H9 (cell line): ENCODE results near the gene SGSM2. TPM values are rescaled to one million over a fixed set of nuclear protein-coding genes. Genes with fewer than 3 reads are reported as not detected.

Experiments
- DNase-seq: peaks from one replicate; pipeline ENCODE4 v3.0.0-alpha.2; 2017
- H2AFZ ChIP-seq: one replicate; pipeline ENCODE4 v1.6.1; 2013; ENCODE audit warnings: mild to moderate bottlenecking, low read length, control low read depth, moderate library complexity
- H2AK5ac ChIP-seq: 2 replicates; pipeline ENCODE4 v1.6.1; 2013; ENCODE audit warnings: low read length, control low read depth, mixed read lengths; ENCODE audit not compliant: insufficient read length
- H2BK120ac ChIP-seq: one replicate; pipeline ENCODE4 v1.6.1; 2013; ENCODE audit warnings: low read depth, mild to moderate bottlenecking, low read length, control low read depth, inconsistent platforms; ENCODE audit not compliant: poor library complexity, severe bottlenecking
- H2BK12ac ChIP-seq: 2 replicates; pipeline ENCODE4 v1.6.1; 2013; ENCODE audit warnings: low read length, control low read depth, mixed read lengths, low read depth; ENCODE audit not compliant: insufficient read length
- H2BK15ac ChIP-seq: 2 replicates; pipeline ENCODE4 v1.6.1; 2013; ENCODE audit warnings: low read depth, low read length, control low read depth
- H2BK20ac ChIP-seq: one replicate; pipeline ENCODE4 v1.6.1; 2013; ENCODE audit warnings: low read depth, mild to moderate bottlenecking, low read length, control low read depth, inconsistent platforms; ENCODE audit not compliant: poor library complexity, severe bottlenecking
- H2BK5ac ChIP-seq: 2 replicates; pipeline ENCODE4 v1.6.1; 2013; ENCODE audit warnings: low read length, control low read depth, mixed read lengths; ENCODE audit not compliant: insufficient read length
- H3K14ac ChIP-seq: 2 replicates; pipeline ENCODE4 v1.6.1; 2013; ENCODE audit warnings: low read length, control low read depth; ENCODE audit not compliant: insufficient read depth
- H3K18ac ChIP-seq: 2 replicates; pipeline ENCODE4 v1.6.1; 2013; ENCODE audit warnings: low read depth, mild to moderate bottlenecking, mixed read lengths, low read length, control low read depth; ENCODE audit not compliant: insufficient read length
- H3K23ac ChIP-seq: 2 replicates; pipeline ENCODE4 v1.6.1; 2013; ENCODE audit warnings: low read length, control low read depth, mixed read lengths, low read depth; ENCODE audit not compliant: insufficient read length
- H3K23me2 ChIP-seq: 2 replicates; pipeline ENCODE4 v1.6.1; 2013; ENCODE audit warnings: low read depth, mild to moderate bottlenecking, mixed read lengths, low read length, control low read depth; ENCODE audit not compliant: insufficient read length, poor library complexity, severe bottlenecking
- H3K27ac ChIP-seq: 2 replicates; pipeline ENCODE4 v1.5.1; 2013; ENCODE audit warnings: low read length, control low read depth, mixed read lengths, low read depth; ENCODE audit not compliant: insufficient read length
- H3K27me3 ChIP-seq: 2 replicates; pipeline ENCODE4 v1.6.1; 2013; ENCODE audit warnings: low read length, control low read depth, inconsistent platforms; ENCODE audit not compliant: insufficient read depth
- H3K4ac ChIP-seq: 2 replicates; pipeline ENCODE4 v1.6.1; 2013; ENCODE audit warnings: low read depth, mild to moderate bottlenecking, control low read depth, inconsistent platforms, low read length, moderate library complexity
- H3K4me1 ChIP-seq: 2 replicates; pipeline ENCODE4 v1.6.1; 2013; ENCODE audit warnings: low read length, control low read depth, inconsistent platforms; ENCODE audit not compliant: insufficient read depth
- H3K4me2 ChIP-seq: 2 replicates; pipeline ENCODE4 v1.6.1; 2013; ENCODE audit warnings: low read length, control low read depth, mixed read lengths; ENCODE audit not compliant: insufficient read length, insufficient read depth
- H3K56ac ChIP-seq: 2 replicates; pipeline ENCODE4 v1.6.1; 2013; ENCODE audit warnings: low read depth, mild to moderate bottlenecking, mixed read lengths, low read length, control low read depth; ENCODE audit not compliant: insufficient read length
- H3K79me1 ChIP-seq: 2 replicates; pipeline ENCODE4 v1.6.1; 2013; ENCODE audit warnings: low read depth, mild to moderate bottlenecking, moderate library complexity, low read length, control low read depth, inconsistent platforms; ENCODE audit not compliant: insufficient read depth, poor library complexity, severe bottlenecking
- H3K79me2 ChIP-seq: 2 replicates; pipeline ENCODE4 v1.6.1; 2013; ENCODE audit warnings: low read length, control low read depth, inconsistent platforms; ENCODE audit not compliant: insufficient read depth
- H3K9ac ChIP-seq: 2 replicates; pipeline ENCODE4 v1.6.1; 2013; ENCODE audit warnings: low read length, control low read depth, mixed read lengths; ENCODE audit not compliant: insufficient read length; ENCODE audit errors: extremely low read depth
- H3K9me3 ChIP-seq: one replicate; pipeline ENCODE4 v1.6.1; 2013; ENCODE audit warnings: low read depth, low read length, inconsistent platforms; ENCODE audit not compliant: control insufficient read depth
- H3T11ph ChIP-seq: one replicate; pipeline ENCODE4 v1.6.1; 2013; ENCODE audit warnings: mild to moderate bottlenecking, low read length, control low read depth, inconsistent platforms
- H4K20me1 ChIP-seq: one replicate; pipeline ENCODE4 v1.6.1; 2013; ENCODE audit not compliant: control insufficient read depth, insufficient read length, insufficient read depth
- H4K5ac ChIP-seq: 2 replicates; pipeline ENCODE4 v1.6.1; 2013; ENCODE audit warnings: low read depth, mild to moderate bottlenecking, mixed read lengths, low read length, control low read depth; ENCODE audit not compliant: insufficient read length
- H4K8ac ChIP-seq: replicated peaks from 2 replicates; pipeline ENCODE4 v1.6.1; 2013; ENCODE audit warnings: low read length, control low read depth, mixed read lengths, low read depth; ENCODE audit not compliant: insufficient read length
- H4K91ac ChIP-seq: 2 replicates; pipeline ENCODE4 v1.6.1; 2013; ENCODE audit warnings: low read depth, mild to moderate bottlenecking, moderate library complexity, mixed read lengths, low read length, control low read depth; ENCODE audit not compliant: insufficient read length
- H3K27ac Mint-ChIP-seq, 3 experiments: 2 replicates in 2 of 3; 3 replicates in 1 of 3; pipeline ENCODE4 v1.8.0; 2020 to 2021; ENCODE audit warnings: mixed read lengths in 3 of 3, mild to moderate bottlenecking in 1 of 3, moderate library complexity in 1 of 3
- H3K27me3 Mint-ChIP-seq: 2 replicates; pipeline ENCODE4 v1.8.0; 2021; ENCODE audit warnings: low read depth, mild to moderate bottlenecking, moderate library complexity, mixed read lengths
- H3K36me3 Mint-ChIP-seq, 3 experiments: 2 replicates in 2 of 3; 3 replicates in 1 of 3; pipeline ENCODE4 v1.8.0; 2020 to 2021; ENCODE audit warnings: low read depth in 3 of 3, mixed read lengths in 3 of 3; ENCODE audit not compliant: insufficient read depth in 1 of 3
- H3K4me1 Mint-ChIP-seq, 2 experiments: 2 replicates each; pipeline ENCODE4 v1.8.0; 2020; ENCODE audit warnings: mixed read lengths in 2 of 2
- H3K4me3 Mint-ChIP-seq, 2 experiments: 2 replicates in 1 of 2; 3 replicates in 1 of 2; pipeline ENCODE4 v1.8.0; 2020 to 2021; ENCODE audit warnings: mild to moderate bottlenecking in 2 of 2, mixed read lengths in 2 of 2, moderate library complexity in 1 of 2
- H3K9me3 Mint-ChIP-seq, 2 experiments: 2 replicates in 1 of 2; 3 replicates in 1 of 2; pipeline ENCODE4 v1.8.0; 2020; ENCODE audit warnings: mild to moderate bottlenecking in 2 of 2, mixed read lengths in 2 of 2, moderate library complexity in 1 of 2
- CTCF ChIP-seq: fragments of 200-600 bp; sonication (generic); conservative IDR thresholded peaks from 3 replicates; pipeline ENCODE4 v1.8.0; 2021; ENCODE audit warnings: antibody characterized with exemption, mild to moderate bottlenecking
- WGBS: extraction: QIAGEN DNeasy Blood & Tissue Kit; methylation state at CpG from one replicate; pipeline ENCODE4 v1.1.7; 2013; ENCODE audit warnings: missing lambda C conversion rate, low lambda C conversion rate, mixed read lengths; ENCODE audit not compliant: insufficient read length; ENCODE audit errors: extremely low coverage; 5-methylcytosine and 5-hydroxymethylcytosine counted together
- total RNA-seq: library from RNA; stranded (reverse); gene quantifications from 2 replicates; pipeline ENCODE4 v1.2.1, GENCODE V29; 2021

Gene SGSM2
- total RNA-seq, 1 experiment from 2014 or later, result 45.6 TPM

- peaks cover 5% of the 10 kb centered on the region for H3K27me3 Mint-ChIP-seq
- no peaks in the 10 kb centered on the region; a peak in 2 of 5 replicates for H3K9me3 Mint-ChIP-seq
- Histone ChIP-seq H2AK5ac (no peak overlapping the region), H3K56ac (no peak overlapping the region), H4K20me1 (no peaks in the 10 kb centered on the region), H2AFZ (no peak overlapping the region), H4K5ac (peak overlapping the region; percentile 7), H2BK15ac (no peak overlapping the region), H3K14ac (peak overlapping the region; percentile 90; the same call in 1 of the 2 replicates), H2BK12ac (no peak overlapping the region), H3K18ac (peak overlapping the region; percentile 74), H3K79me1 (no peaks in the 10 kb centered on the region), H3K23me2 (peaks cover 22% of the 10 kb centered on the region), H2BK5ac (no peak overlapping the region), H3K23ac (no peak overlapping the region), H4K91ac (no peak overlapping the region), H3K9me3 (no peaks in the 10 kb centered on the region), H4K8ac (no peak overlapping the region), H2BK20ac (no peak overlapping the region), H2BK120ac (peak overlapping the region; percentile 25), H3K27ac (peak overlapping the region; percentile 71), H3K27me3 (no peaks in the 10 kb centered on the region), H3K4ac (no peak overlapping the region; the same call in 1 of the 2 replicates), H3K79me2 (peaks cover 2% of the 10 kb centered on the region; the same call in 1 of the 2 replicates), H3K4me1 (peaks cover 11% of the 10 kb centered on the region; the same call in 1 of the 2 replicates), H3K4me2 (peak overlapping the region; percentile 65), H3K9ac (peak overlapping the region; percentile 70), H3T11ph (no peak overlapping the region)
- peaks cover 36 to 51% of the 10 kb centered on the region in 2 experiments for H3K4me1 Mint-ChIP-seq
- peak overlapping the region; percentile 91 to 96 for H3K4me3 Mint-ChIP-seq
- no peaks in the 10 kb centered on the region for H3K36me3 Mint-ChIP-seq
- peak; percentile 89 for DNase-seq
- H3K27ac Mint-ChIP-seq, result peak overlapping the region; percentile 98 to 100 (median 99); a peak in 6 of 7 replicates
- no CpG with 5 or more reads among the region's 55 CpGs for WGBS
- TF ChIP-seq CTCF, result no peak
Measured at GRCh38 chr17:2398655-2399571, 61.6 kb downstream of the SGSM2 start.
